Panc1 (cell line): ENCODE results near the gene RASA3.

Experiments
- POLR2AphosphoS5 ChIP-seq: IDR thresholded peaks from 2 replicates; pipeline ENCODE4 v1.6.1; 2012; ENCODE audit warnings: mild to moderate bottlenecking, low read depth, low read length, moderate library complexity
- REST ChIP-seq, 2 experiments: IDR thresholded peaks; 2 replicates each; pipeline ENCODE4 v1.6.1; 2011 to 2012; ENCODE audit warnings: low read depth in 2 of 2, control low read depth in 1 of 2, low read length in 1 of 2, mild to moderate bottlenecking in 1 of 2, moderate library complexity in 1 of 2; ENCODE audit not compliant: insufficient read depth in 1 of 2
- SIN3A ChIP-seq: IDR thresholded peaks from 2 replicates; pipeline ENCODE4 v1.6.1; 2012; ENCODE audit warnings: low read depth, mild to moderate bottlenecking, low read length, moderate library complexity, borderline replicate concordance; ENCODE audit not compliant: insufficient read depth
- TCF7L2 ChIP-seq: IDR thresholded peaks from 2 replicates; pipeline ENCODE4 v1.6.1; 2011; ENCODE audit warnings: mild to moderate bottlenecking, low read depth, low read length, inconsistent platforms
- TF ChIP-seq, protein P1 (sequence below): fragments of 450-650 bp; IDR thresholded peaks from 2 replicates; pipeline ENCODE4 v1.5.1; 2017; ENCODE audit warnings: mild to moderate bottlenecking

DNA sequence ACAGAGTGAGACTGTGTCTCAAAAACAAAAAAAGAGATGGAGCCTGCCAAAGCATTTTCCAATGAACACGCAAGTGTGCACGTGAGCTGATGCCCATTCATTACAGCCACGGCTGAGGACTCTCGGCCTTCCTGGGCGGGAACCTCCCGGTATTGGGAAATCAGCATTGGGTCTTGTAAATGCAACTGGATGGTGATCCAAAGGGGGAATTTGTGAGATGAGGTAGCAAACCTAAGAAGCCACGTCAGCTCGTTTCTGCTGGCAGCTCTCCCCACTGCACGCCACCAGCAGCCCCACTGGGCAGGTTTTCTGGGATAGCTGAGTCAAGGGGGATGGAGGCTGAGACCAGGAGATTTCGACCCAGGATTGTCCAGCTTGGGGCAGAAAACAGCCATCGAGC, 170.0 kb downstream of the RASA3 start:
- TF ChIP-seq, protein P1, sequence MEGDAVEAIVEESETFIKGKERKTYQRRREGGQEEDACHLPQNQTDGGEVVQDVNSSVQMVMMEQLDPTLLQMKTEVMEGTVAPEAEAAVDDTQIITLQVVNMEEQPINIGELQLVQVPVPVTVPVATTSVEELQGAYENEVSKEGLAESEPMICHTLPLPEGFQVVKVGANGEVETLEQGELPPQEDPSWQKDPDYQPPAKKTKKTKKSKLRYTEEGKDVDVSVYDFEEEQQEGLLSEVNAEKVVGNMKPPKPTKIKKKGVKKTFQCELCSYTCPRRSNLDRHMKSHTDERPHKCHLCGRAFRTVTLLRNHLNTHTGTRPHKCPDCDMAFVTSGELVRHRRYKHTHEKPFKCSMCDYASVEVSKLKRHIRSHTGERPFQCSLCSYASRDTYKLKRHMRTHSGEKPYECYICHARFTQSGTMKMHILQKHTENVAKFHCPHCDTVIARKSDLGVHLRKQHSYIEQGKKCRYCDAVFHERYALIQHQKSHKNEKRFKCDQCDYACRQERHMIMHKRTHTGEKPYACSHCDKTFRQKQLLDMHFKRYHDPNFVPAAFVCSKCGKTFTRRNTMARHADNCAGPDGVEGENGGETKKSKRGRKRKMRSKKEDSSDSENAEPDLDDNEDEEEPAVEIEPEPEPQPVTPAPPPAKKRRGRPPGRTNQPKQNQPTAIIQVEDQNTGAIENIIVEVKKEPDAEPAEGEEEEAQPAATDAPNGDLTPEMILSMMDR: no peak
- TF ChIP-seq POLR2AphosphoS5 (no peak), REST (IDR thresholded peaks at IDR 0.05; ENCODE audit: insufficient read depth in 1 of 2, low read depth in 2 of 2, low read length in 1 of 2) (no peak), SIN3A (no peak), TCF7L2 (no peak)
